Measurements from ENCODE around the gene GRAPL.
"Not testable (repeated sequence)": the region's sequence is repeated elsewhere in the genome, so short reads cannot be mapped to it uniquely, and the experiment has no call there.

Gene GRAPL

DNA sequence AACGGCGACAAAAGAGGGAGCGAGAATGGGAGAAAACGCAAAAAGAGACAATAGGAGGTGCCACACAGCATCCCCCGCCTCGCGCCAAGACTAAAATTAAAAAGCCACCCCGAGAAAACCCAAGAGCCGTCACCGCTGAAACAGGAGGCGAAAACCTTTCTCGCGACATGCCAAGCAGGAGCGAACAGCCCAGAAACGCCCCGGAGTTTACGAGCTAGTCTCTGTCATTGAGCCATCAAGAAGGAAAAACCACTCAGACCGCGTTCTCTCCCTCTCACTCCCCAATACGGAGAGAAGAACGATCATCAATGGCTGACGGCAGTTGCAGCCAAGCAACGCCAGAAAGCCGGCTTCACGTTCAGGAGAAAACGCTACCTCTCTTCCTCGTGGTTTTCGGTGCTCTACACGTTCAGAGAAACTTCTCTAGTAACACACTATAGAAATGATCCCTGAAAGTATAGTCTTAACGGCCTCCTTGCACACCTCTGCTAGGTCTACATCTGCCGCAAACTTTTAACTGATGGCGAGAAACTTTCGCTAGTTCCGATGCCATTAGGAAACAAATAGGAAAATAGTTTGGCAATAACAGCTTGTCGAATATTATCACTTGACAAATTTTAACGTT is 62.5 kb downstream of the GRAPL start:
- DNase-seq, result not testable (repeated sequence)

DNA sequence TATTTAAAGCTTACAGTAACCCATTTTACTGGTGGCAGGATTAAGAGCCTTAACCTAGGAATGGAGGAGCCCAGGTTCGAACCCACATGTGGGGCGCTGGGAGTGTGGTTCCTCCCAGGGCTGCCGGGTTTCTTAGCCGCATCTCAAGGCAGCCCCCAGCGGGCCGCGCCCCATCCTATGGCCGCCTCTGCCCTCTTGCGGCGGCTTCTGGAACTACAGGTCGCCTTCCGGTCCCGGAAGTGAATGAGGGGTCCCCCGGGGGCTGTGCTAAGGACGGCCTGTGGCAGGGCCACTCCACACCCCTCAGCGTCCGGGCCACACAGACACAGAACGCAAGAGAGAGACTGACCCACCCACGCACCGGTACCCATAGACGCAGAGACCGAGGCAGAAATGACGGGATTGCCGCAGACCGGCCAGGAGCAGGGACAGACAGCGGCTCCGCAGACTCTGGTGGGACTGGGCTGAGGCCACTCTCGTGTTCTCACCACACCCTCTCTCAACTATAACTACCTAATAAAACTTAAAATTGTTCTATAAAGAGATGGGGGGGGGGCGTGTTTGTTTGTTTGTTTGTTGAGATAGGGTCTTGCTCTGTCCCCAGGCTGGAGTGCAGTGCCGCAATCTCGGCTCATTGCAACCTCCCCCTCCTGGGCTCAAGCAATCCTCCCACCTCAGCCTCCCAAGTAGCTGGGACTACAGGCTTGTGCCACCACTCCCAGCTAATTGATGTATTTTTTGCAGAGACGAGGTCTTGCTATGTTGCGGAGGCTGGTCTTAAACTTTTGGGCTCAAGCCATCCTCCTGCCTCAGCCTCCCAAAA is 69.2 kb downstream of the GRAPL start:
- not testable (repeated sequence) for DNase-seq

DNA sequence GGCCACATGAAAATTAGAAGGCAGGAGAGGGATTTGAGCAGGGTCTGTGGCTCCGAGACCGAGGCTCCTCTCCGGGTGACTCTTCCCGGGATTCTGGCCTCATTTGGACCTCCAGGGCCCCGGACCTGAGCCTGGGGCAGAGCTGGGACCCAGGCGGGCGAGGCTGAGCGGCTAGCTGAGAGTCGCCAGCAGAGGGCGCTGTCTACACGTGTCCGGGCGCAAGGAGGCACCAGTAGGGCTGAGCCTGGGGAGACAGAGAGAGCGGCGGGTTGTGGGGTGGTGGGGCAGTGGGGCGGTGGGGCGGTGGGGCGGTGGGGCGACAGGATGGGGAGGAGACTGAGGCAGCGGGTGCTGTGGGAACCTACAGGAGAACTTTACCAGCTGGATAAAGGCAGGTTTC is 75.1 kb downstream of the GRAPL start:
- not testable (repeated sequence) for DNase-seq

DNA sequence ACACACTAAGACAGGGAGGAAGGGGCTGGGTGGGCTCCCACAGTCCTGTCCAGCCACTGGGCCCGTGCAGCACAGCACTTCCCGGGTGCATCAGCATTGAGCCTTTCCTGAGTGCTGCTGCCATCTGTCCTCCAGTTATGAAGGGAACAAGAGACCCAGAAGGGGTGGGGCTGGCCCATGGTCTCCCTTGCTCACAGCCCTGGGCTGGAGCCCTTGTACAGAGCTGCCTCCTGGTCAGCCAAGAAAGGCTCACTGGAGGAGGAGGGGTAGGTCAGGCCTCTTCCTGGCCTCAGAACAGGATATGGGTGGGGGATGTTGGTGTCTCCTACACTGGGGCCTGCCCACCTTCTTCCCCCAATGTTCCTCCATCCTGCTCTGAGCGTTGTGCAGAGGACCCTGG is 76.0 kb downstream of the GRAPL start:
- not testable (repeated sequence) for DNase-seq

Measured in suppressor macrophage (primary cell).